Sigmoid colon (tissue), 4 donors: Measurements from ENCODE around the gene NOVA2.

Source experiments
- POLR2A ChIP-seq, 2 donors: fragments of 450-650 bp; IDR thresholded peaks; one replicate each; pipeline ENCODE4 v1.6.1; 2016; ENCODE audit warnings: antibody characterized with exemption in 2 of 2, mild to moderate bottlenecking in 2 of 2, moderate library complexity in 2 of 2
- POLR2AphosphoS5 ChIP-seq, 4 donors: sonication (generic); formaldehyde crosslinking; IDR thresholded peaks; one replicate each; pipeline ENCODE4 v1.6.1; 2017; ENCODE audit warnings: antibody characterized with exemption in 4 of 4
- TF ChIP-seq, protein P1 (sequence below), 4 experiments: fragments of 450-650 bp in 3 of 4; fragments of 200-600 bp in 1 of 4; IDR thresholded peaks; one replicate each; pipeline ENCODE4 v1.5.1; 2016 to 2019; ENCODE audit warnings: antibody characterized with exemption in 4 of 4, mild to moderate bottlenecking in 3 of 4, moderate library complexity in 2 of 4

DNA sequence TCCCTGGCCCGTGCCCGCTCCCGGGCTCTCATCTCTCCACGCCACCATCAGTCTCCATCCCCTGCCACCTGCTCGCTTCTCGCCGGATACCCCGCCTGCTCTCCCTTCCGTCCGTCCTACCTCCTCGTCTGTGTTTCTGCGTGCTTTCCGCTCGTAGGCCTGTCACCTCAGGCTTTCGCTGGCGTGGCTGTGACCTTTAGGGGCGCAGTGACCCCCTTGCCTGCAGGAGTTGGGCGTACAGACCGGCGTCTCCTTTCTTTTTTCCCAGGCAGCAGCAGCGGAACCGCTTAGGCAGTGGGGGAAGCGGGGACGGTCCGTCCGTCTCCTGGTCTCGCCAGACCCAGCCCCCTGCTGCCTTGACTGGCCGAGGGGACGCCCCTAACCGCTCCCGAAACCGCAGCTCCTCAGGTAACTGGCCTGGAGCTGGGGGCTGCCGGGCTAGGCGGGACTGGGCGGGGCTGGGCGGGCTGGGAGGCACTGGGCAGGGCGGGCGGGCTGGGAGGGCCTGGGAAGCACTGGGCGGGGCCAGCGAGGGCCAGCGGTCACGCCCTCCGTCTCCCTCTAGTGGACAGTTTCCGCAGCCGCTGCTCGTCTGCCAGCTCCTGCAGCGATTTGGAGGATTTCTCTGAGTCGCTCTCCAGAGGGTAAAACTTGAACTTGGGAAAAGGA is 42.9 kb upstream of the NOVA2 start:
- TF ChIP-seq, protein P1, sequence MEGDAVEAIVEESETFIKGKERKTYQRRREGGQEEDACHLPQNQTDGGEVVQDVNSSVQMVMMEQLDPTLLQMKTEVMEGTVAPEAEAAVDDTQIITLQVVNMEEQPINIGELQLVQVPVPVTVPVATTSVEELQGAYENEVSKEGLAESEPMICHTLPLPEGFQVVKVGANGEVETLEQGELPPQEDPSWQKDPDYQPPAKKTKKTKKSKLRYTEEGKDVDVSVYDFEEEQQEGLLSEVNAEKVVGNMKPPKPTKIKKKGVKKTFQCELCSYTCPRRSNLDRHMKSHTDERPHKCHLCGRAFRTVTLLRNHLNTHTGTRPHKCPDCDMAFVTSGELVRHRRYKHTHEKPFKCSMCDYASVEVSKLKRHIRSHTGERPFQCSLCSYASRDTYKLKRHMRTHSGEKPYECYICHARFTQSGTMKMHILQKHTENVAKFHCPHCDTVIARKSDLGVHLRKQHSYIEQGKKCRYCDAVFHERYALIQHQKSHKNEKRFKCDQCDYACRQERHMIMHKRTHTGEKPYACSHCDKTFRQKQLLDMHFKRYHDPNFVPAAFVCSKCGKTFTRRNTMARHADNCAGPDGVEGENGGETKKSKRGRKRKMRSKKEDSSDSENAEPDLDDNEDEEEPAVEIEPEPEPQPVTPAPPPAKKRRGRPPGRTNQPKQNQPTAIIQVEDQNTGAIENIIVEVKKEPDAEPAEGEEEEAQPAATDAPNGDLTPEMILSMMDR (IDR thresholded peaks at IDR 0.05) = peak in 2 of 4 experiments; percentile 45 to 83
- TF ChIP-seq POLR2A (IDR thresholded peaks at IDR 0.05) (no peak), POLR2AphosphoS5 (IDR thresholded peaks at IDR 0.05) (no peak)
